ENCODE measurements around the gene TSHR. TPM values are rescaled to one million over a fixed set of nuclear protein-coding genes. Genes with fewer than 3 reads are reported as not detected.

The TSHR gene
- not detected in 2 replicates for total RNA-seq (2014; rRNA removed; shearing (Covaris generic))

- no peak for DNase-seq (ENCODE audit: low spot score)
Observed at GRCh38 chr14:80955416-80955941, at the start of gene TSHR. Gene TSHR (plus strand): TSS chr14:80955621. CDS start chr14:80955681, 60 bp downstream.

GRCh38 chr14:80906336-80906735 is 49.1 kb upstream of the TSHR start:
- DNase-seq (ENCODE audit: low spot score), result no peak

GRCh38 chr14:80906946-80907345 is 48.5 kb upstream of the TSHR start:
- DNase-seq (ENCODE audit: low spot score), result no peak

GRCh38 chr14:80912013-80912412 is 43.4 kb upstream of the TSHR start:
- DNase-seq (ENCODE audit: low spot score), result peak; percentile 19

GRCh38 chr14:80919622-80920021 is 35.8 kb upstream of the TSHR start:
- DNase-seq (ENCODE audit: low spot score), result no peak

- DNase-seq (ENCODE audit: low spot score), result no peak
Observed at GRCh38 chr14:80923368-80923767, 32.1 kb upstream of the TSHR start.

GRCh38 chr14:80924365-80925103 is 30.9 kb upstream of the TSHR start:
- no peak for DNase-seq (ENCODE audit: low spot score)

GRCh38 chr14:80926397-80927082 is 28.9 kb upstream of the TSHR start:
- no peak for DNase-seq (ENCODE audit: low spot score)

GRCh38 chr14:80927083-80927989 is 28.1 kb upstream of the TSHR start:
- DNase-seq (ENCODE audit: low spot score), result no peak

GRCh38 chr14:80930095-80930494 is 25.3 kb upstream of the TSHR start:
- no peak for DNase-seq (ENCODE audit: low spot score)

GRCh38 chr14:80930836-80931389 is 24.5 kb upstream of the TSHR start:
- DNase-seq (ENCODE audit: low spot score), result peak; percentile 57

- DNase-seq (ENCODE audit: low spot score), result no peak
Observed at GRCh38 chr14:80933282-80933681, 22.1 kb upstream of the TSHR start.

GRCh38 chr14:80933686-80934085 is 21.7 kb upstream of the TSHR start:
- DNase-seq (ENCODE audit: low spot score), result no peak

- no peak for DNase-seq (ENCODE audit: low spot score)
Observed at GRCh38 chr14:80940146-80940545, 15.3 kb upstream of the TSHR start.

GRCh38 chr14:80941241-80942185 is 13.9 kb upstream of the TSHR start, which contains the start of gene CEP128:
Gene CEP128 (minus strand): TSS chr14:80941738.
- peak; percentile 93 for DNase-seq (ENCODE audit: low spot score)

GRCh38 chr14:80942191-80942600 is 13.2 kb upstream of the TSHR start:
- no peak for DNase-seq (ENCODE audit: low spot score)

GRCh38 chr14:80944861-80945617 is 10.4 kb upstream of the TSHR start:
- no peak for DNase-seq (ENCODE audit: low spot score)

- DNase-seq (ENCODE audit: low spot score), result no peak
Observed at GRCh38 chr14:80946187-80946586, 9.2 kb upstream of the TSHR start.

GRCh38 chr14:80946797-80947196 is 8.6 kb upstream of the TSHR start:
- no peak for DNase-seq (ENCODE audit: low spot score)

GRCh38 chr14:80948291-80948690 is 7.1 kb upstream of the TSHR start:
- DNase-seq (ENCODE audit: low spot score), result no peak

All from A172 (cell line).